H1 (cell line): ENCODE data around the gene ZSWIM4. TPM values are rescaled to one million over a fixed set of nuclear protein-coding genes. Genes with fewer than 3 reads are reported as not detected.

Source experiments
- BCL11A ChIP-seq, 2 experiments: IDR thresholded peaks; one replicate each; pipeline ENCODE4 v1.6.1; 2011; ENCODE audit warnings: low read depth in 2 of 2, low read length in 2 of 2, mild to moderate bottlenecking in 2 of 2
- E2F6 ChIP-seq: IDR thresholded peaks from 2 replicates; pipeline ENCODE4 v1.6.1; 2012; ENCODE audit warnings: inconsistent platforms
- PHF8 ChIP-seq: fragments of 200-600 bp; sonication (generic); conservative IDR thresholded peaks from 2 replicates; pipeline ENCODE4 v1.7.1; 2012; ENCODE audit warnings: low read depth, mild to moderate bottlenecking, inconsistent platforms, low read length, moderate library complexity
- RAD21 ChIP-seq, 2 experiments: IDR thresholded peaks in 1 of 2; conservative IDR thresholded peaks in 1 of 2; 2 replicates each; pipeline ENCODE4 v1.6.1; 2011; ENCODE audit warnings: low read depth in 2 of 2, low read length in 2 of 2, improper control_type of control experiment in 1 of 2, inconsistent platforms in 1 of 2, mild to moderate bottlenecking in 1 of 2, moderate library complexity in 1 of 2
- RNF2 ChIP-seq: fragments of 200-900, 300-1000 bp; sonication (generic); IDR thresholded peaks from 2 replicates; pipeline ENCODE4 v1.7.1; 2016; ENCODE audit warnings: borderline replicate concordance, low read depth, mild to moderate bottlenecking, antibody characterized with exemption, low read length; ENCODE audit not compliant: poor library complexity, severe bottlenecking; ENCODE audit errors: missing control alignments
- SAP30 ChIP-seq: fragments of 300-600 bp; sonication (generic); IDR thresholded peaks from 2 replicates; pipeline ENCODE4 v1.7.1; 2012; ENCODE audit warnings: low read length, moderate library complexity, mild to moderate bottlenecking, inconsistent platforms; ENCODE audit not compliant: insufficient read depth, insufficient replicate concordance
- SP2 ChIP-seq: IDR thresholded peaks from 2 replicates; pipeline ENCODE4 v1.6.1; 2012; ENCODE audit warnings: mild to moderate bottlenecking, low read length, inconsistent platforms
- polyA plus RNA-seq, 7 experiments: library from polyadenylated mRNA; depleted of rRNA in 3 of 7; stranded (reverse) in 5 of 7; unstranded in 2 of 7; fragments of >200 nt in 5 of 7; fragments of 200-250 nt in 2 of 7; gene quantifications; 1 replicate in 5 of 7; 2 replicates in 1 of 7; 4 replicates in 1 of 7; pipeline versions ENCODE4 v1.2.1 to v1.2.3, GENCODE V29; 2011 to 2013; ENCODE audit warnings: missing spikeins in 2 of 7, mixed read lengths in 2 of 7
- total RNA-seq: library from RNA; stranded (reverse); fragmentation: NEBNext Ultra II Directional; extraction: Animal tissue kit (Norgen Biotek cat#: 25700); gene quantifications from 2 replicates; pipeline ENCODE4 v1.2.1, GENCODE V29; 2021

The ZSWIM4 gene
- total and polyA plus RNA-seq, 2 of the 8 experiments (the other 6 are each of a cell fraction or from before 2014, with no cell fraction given): 12.2 to 31.1 TPM

- TF ChIP-seq SP2 (peak; percentile 94), PHF8 (peak; percentile 18; the same call in 1 of the 2 replicates), RAD21 (IDR thresholded peaks at IDR 0.05 in 1 of 2, conservative IDR thresholded peaks at IDR 0.05 in 1 of 2; ENCODE audit: low read depth in 2 of 2, low read length in 2 of 2) (no peak; a peak in 1 of 4 replicates), E2F6 (no peak), BCL11A (IDR thresholded peaks at IDR 0.05; ENCODE audit: low read depth in 2 of 2, low read length in 2 of 2) (no peak), RNF2 (no peak), SAP30 (no peak)
Measured at GRCh38 chr19:13794757-13795589, at the start of gene ZSWIM4 (continued).
